C4-2B (cell line): Measurements from ENCODE around the gene KRTAP12-4.
"Not testable (repeated sequence)": the region's sequence is repeated elsewhere in the genome, so short reads cannot be mapped to it uniquely, and the experiment has no call there.

ENCODE experiments used
- H3K27ac ChIP-seq: fragments of 450-650 bp; 2 replicates; pipeline ENCODE4 v1.5.1; 2017
- ZFX ChIP-seq: fragments of 450-650 bp; IDR thresholded peaks from 2 replicates; pipeline ENCODE4 v1.6.1; 2017
- TF ChIP-seq, protein P1 (sequence below): fragments of 450-650 bp; conservative IDR thresholded peaks from 2 replicates; pipeline ENCODE4 v1.5.1; 2017; ENCODE audit warnings: mild to moderate bottlenecking

Gene KRTAP12-4

DNA sequence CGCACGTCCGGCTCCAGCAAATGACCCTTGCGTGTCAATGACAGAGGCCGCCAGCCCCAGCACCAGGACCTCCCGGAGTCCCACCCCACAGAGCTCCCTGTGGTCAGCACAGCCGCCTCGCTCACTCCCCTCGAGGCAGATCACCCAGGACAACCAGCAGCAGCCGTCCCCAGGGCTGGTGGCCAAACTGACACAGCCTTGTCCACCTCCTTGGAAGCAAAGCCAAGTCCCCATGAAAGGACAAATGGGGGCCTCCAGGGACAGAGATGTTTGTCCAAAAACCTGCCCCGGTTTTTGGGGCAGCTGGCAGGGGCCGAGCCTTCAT lies 15.2 kb downstream of the KRTAP12-4 start:
- H3K27ac ChIP-seq: no peak overlapping the region
- TF ChIP-seq ZFX: no peak
- TF ChIP-seq, protein P1, sequence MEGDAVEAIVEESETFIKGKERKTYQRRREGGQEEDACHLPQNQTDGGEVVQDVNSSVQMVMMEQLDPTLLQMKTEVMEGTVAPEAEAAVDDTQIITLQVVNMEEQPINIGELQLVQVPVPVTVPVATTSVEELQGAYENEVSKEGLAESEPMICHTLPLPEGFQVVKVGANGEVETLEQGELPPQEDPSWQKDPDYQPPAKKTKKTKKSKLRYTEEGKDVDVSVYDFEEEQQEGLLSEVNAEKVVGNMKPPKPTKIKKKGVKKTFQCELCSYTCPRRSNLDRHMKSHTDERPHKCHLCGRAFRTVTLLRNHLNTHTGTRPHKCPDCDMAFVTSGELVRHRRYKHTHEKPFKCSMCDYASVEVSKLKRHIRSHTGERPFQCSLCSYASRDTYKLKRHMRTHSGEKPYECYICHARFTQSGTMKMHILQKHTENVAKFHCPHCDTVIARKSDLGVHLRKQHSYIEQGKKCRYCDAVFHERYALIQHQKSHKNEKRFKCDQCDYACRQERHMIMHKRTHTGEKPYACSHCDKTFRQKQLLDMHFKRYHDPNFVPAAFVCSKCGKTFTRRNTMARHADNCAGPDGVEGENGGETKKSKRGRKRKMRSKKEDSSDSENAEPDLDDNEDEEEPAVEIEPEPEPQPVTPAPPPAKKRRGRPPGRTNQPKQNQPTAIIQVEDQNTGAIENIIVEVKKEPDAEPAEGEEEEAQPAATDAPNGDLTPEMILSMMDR: no peak

DNA sequence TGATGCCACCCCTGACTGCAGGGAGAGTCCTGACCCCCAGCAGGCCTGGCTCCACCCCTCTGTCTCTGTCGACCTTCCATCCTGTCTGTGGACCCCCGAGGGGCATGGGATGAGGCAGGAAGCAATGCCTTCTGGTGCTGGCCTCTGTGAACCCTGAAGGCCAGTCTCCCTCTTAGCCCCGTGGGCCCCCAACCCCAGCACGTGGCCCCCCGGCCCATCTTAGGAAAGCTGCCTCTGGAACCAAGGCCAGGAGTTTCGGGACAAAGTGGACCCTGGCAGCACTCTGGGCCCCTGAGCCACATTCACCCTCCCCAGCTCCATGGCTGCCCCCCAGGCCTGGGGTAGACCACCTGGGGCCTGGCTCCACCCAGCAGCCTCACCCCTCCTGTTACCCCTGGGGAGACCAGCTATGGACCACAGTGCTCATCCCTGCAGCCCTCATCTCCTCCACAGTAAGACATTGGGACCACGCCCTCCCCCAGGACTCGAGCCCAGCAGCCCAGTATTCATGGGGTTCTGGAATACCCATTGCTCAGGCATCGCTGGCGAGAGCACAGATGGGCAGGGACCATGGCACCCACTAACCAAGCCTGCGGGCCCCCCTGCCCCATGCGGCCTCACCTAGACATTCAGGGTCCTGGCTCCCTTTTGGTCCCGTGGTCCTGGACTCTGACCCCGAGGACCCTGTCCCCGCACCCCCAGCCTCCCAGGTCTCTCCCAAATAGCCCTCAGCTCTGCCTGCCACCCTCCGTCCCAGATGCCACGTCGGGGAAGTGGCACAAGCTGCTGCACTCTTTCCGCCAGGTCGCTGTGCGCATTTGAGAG lies 15.7 kb downstream of the KRTAP12-4 start:
- not testable (repeated sequence) for H3K27ac ChIP-seq

DNA sequence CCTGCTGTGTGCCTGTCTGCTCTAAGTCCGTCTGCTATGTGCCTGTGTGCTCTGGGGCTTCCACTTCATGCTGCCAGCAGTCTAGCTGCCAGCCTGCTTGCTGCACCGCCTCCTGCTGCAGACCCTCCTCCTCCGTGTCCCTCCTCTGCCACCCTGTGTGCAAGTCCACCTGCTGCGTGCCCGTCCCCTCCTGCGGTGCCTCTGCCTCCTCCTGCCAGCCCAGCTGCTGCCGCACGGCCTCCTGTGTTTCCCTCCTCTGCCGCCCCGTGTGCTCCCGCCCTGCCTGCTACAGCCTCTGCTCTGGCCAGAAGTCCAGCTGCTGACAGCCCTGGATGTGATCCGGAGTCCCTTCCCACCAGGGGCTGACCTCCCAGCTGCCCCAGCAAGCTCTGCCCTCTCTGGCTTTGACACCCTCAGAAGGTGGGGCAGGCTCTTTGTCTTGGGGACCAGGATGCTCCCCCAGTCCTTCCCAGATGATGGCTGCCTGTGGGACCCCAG lies 16.6 kb downstream of the KRTAP12-4 start:
- not testable (repeated sequence) for H3K27ac ChIP-seq

DNA sequence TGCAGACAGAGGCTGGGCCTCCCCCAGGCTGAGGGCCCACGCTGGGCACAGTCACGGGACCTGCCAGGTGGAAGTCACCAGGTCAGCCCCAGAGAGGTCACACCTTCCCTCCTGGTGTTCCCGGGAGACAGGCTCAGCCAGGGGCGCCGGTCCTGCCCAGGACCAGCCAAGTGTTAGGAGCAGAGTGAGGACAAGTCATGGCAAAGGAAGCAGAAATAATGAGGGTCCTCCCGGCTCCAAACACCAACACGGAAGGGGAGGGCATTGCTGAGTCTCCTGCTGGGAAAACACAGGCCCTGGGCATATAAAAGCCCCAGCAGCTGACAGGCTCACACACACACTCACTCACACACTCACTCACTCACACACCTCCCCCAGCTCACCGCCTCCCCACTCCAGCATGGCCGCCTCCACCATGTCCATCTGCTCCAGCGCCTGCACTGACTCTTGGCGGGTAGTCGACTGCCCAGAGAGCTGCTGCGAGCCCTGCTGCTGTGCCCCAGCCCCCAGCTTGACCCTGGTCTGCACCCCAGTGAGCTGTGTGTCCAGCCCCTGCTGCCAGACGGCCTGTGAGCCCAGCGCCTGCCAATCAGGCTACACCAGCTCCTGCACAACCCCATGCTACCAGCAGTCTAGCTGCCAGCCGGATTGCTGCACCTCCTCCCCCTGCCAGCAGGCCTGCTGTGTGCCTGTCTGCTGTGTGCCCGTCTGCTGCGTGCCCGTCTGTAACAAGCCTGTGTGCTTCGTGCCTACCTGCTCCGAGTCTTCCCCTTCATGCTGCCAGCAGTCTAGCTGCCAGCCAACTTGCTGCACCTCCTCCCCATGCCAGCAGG lies 17.2 kb downstream of the KRTAP12-4 start, which contains the start of gene KRTAP10-10:
Gene KRTAP10-10 (plus strand): TSS at position 339 of the 833 bp plus-strand sequence. CDS start 62 bp downstream, at position 401.
- TF ChIP-seq, protein P1: no peak
- TF ChIP-seq ZFX: no peak
- no peak within 1 kb of the TSS for H3K27ac ChIP-seq

DNA sequence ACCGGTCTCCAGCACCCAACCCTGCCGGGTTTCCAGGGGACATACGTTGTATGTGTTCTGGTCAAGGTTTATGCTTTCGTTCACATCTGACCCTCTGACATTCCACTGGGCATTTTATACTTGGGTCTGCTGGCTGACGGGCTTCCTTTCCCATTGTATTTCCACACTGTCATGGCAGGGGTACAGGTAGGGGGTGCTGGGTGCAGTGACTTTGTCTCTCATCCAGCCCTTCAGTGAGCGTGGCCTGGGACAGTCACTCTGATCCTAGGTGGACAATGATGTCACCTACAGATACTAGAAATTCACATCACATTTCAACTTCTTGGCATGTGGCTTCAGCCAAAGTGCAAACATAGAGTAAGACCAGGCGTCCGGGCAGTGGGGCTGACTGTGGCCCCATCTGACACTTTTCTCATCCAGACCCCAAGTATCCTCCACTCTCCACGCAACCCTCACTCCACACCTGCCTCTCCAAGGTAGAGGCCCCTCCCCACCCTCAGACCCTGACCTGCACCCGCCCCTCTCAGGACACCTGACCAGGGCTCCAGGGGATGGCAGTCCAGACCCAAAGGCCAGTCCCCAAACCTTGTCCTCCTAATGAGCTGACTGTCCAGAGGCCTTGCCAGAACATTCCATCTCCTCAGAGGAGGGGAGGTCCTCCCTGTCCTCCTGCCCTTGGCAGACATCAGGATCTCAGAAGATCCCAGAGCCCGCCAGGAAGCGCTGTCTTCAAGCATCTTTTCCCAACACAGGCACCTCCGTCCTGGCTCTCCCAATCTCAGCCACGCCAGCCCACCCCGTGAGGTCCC lies 18.0 kb downstream of the KRTAP12-4 start:
- no peak overlapping the region for H3K27ac ChIP-seq
- no peak for TF ChIP-seq ZFX
- TF ChIP-seq, protein P1: no peak

DNA sequence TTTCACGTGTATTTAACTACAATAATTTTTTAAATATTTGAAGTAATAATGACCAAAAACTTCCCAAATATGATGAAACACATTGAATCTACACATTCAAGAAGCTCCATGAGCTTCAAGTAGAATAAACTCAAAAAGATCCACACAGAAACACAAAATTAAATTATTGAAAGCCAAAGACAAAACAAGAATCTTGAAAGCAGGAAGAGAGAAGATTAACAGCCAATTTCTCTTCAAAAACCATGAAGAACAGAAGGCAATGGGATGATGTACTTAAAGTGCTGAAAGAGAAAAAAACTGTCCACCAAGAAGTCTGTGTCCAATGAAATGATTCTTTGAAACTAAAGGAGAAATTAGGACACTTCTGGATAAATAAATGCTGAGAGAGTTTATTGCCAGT lies 22.4 kb downstream of the KRTAP12-4 start:
- TF ChIP-seq ZFX: no peak
- TF ChIP-seq, protein P1: no peak
- no peak overlapping the region for H3K27ac ChIP-seq

DNA sequence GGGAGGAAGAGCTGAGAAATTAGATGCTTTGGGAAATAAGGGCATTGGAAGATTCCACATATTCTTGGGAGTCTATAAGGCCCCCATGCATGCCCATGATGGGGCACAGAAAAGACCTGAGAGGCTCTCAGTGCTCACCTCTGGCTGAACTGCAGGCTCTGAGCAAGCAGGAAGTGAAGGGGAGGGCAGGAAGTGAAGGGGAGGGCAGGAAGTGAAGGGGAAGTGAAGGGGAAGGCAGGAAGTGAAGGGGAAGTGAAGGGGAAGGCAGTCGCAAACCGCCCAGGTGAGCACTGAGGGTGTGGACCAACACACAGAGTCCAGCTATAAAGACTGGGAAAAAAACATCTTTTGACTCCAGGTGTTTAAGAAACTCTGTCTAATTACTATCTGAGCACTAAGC lies 24.0 kb downstream of the KRTAP12-4 start:
- TF ChIP-seq, protein P1: no peak
- no peak for TF ChIP-seq ZFX
- no peak overlapping the region for H3K27ac ChIP-seq
